Stimulated activated CD8-positive, alpha-beta memory T cell treated with anti-CD3 and anti-CD28 coated beads, Interleukin-15, amount 100 ng/mL, for 4 hours (primary cell): Measurements from ENCODE around the gene ALDH5A1.
A peak's percentile ranks its signal among the peaks of the same experiment; 100 is the strongest.

Experiments used
- DNase-seq, 2 donors: peaks; one replicate each; pipeline ENCODE4 v3.0.0-alpha.2; 2020; ENCODE audit warnings: low read depth in 2 of 2

Gene ALDH5A1

GRCh38 chr6:24524805-24525204 is 30.0 kb downstream of the ALDH5A1 start:
- no peak for DNase-seq

- no peak for DNase-seq
Observed at GRCh38 chr6:24529985-24530384, 35.2 kb downstream of the ALDH5A1 start.

GRCh38 chr6:24534329-24534728 is 39.6 kb downstream of the ALDH5A1 start:
- DNase-seq = no peak

GRCh38 chr6:24535210-24535609 is 40.4 kb downstream of the ALDH5A1 start:
- DNase-seq = no peak

GRCh38 chr6:24536466-24536865 is 41.7 kb downstream of the ALDH5A1 start:
- DNase-seq = no peak

- DNase-seq = no peak
Observed at GRCh38 chr6:24537082-24537699, 42.4 kb downstream of the ALDH5A1 start.

- no peak for DNase-seq
Observed at GRCh38 chr6:24537771-24538385, 43.1 kb downstream of the ALDH5A1 start.

GRCh38 chr6:24539416-24539815 is 44.6 kb downstream of the ALDH5A1 start:
- DNase-seq = no peak

- DNase-seq = no peak
Observed at GRCh38 chr6:24540197-24540596, 45.4 kb downstream of the ALDH5A1 start.

- DNase-seq = no peak
Observed at GRCh38 chr6:24543683-24544082, 48.9 kb downstream of the ALDH5A1 start.

GRCh38 chr6:24545183-24545582 is 50.4 kb downstream of the ALDH5A1 start:
- DNase-seq = no peak

GRCh38 chr6:24545691-24546090 is 50.9 kb downstream of the ALDH5A1 start:
- DNase-seq = no peak

- no peak for DNase-seq
Observed at GRCh38 chr6:24546439-24546838, 51.7 kb downstream of the ALDH5A1 start.

- peak in 1 of 2 donors; percentile 3 for DNase-seq
Observed at GRCh38 chr6:24547243-24547642, 52.5 kb downstream of the ALDH5A1 start.

- no peak for DNase-seq
Observed at GRCh38 chr6:24549158-24549557, 54.4 kb downstream of the ALDH5A1 start.

- no peak for DNase-seq
Observed at GRCh38 chr6:24549674-24550353, 55.0 kb downstream of the ALDH5A1 start.

- no peak for DNase-seq
Observed at GRCh38 chr6:24551139-24551538, 56.4 kb downstream of the ALDH5A1 start.

- no peak for DNase-seq
Observed at GRCh38 chr6:24554474-24554873, 59.7 kb downstream of the ALDH5A1 start.

GRCh38 chr6:24558516-24558915 is 63.7 kb downstream of the ALDH5A1 start:
- no peak for DNase-seq

GRCh38 chr6:24564081-24564480 is 69.3 kb downstream of the ALDH5A1 start:
- no peak for DNase-seq

GRCh38 chr6:24565196-24565595 is 70.4 kb downstream of the ALDH5A1 start:
- no peak for DNase-seq

- DNase-seq = no peak
Observed at GRCh38 chr6:24566020-24566767, 71.4 kb downstream of the ALDH5A1 start.

- no peak for DNase-seq
Observed at GRCh38 chr6:24568683-24569082, 73.9 kb downstream of the ALDH5A1 start.
